Spleen (tissue), 11 donors: ENCODE results near the gene RHBDL3. TPM values are rescaled to one million over a fixed set of nuclear protein-coding genes. Genes with fewer than 3 reads are reported as not detected.
A peak's percentile ranks its signal among the peaks of the same experiment; 100 is the strongest.

ENCODE experiments used
- DNase-seq: peaks from one replicate; pipeline ENCODE4 v3.0.0-alpha.2; 2020
- H3K27ac ChIP-seq, 8 donors: fragments of 200-600 bp; sonication (generic) in 7 of 8; 1 replicate in 4 of 8; 2 replicates in 4 of 8; pipeline versions ENCODE4 v1.5.0 to v1.8.0; 2016 to 2021; ENCODE audit warnings: inconsistent platforms in 4 of 8, mild to moderate bottlenecking in 4 of 8, moderate library complexity in 1 of 8
- H3K27me3 ChIP-seq, 7 donors: fragments of 200-600 bp; sonication (generic) in 6 of 7; replicated peaks in 1 of 7; 1 replicate in 4 of 7; 2 replicates in 3 of 7; pipeline versions ENCODE4 v1.5.0 to v1.8.0; 2016 to 2021; ENCODE audit warnings: inconsistent platforms in 3 of 7, mild to moderate bottlenecking in 1 of 7
- H3K36me3 ChIP-seq, 6 donors: fragments of 200-600 bp; sonication (generic) in 5 of 6; 1 replicate in 4 of 6; 2 replicates in 2 of 6; pipeline versions ENCODE4 v1.5.0 to v1.8.0; 2016 to 2021; ENCODE audit warnings: inconsistent platforms in 2 of 6
- H3K4me1 ChIP-seq, 6 donors: fragments of 200-600 bp; sonication (generic) in 5 of 6; 1 replicate in 3 of 6; 2 replicates in 3 of 6; pipeline versions ENCODE4 v1.5.0 to v1.8.0; 2016 to 2021; ENCODE audit warnings: inconsistent platforms in 3 of 6
- H3K4me3 ChIP-seq, 8 donors: fragments of 200-600 bp; sonication (generic) in 7 of 8; 1 replicate in 4 of 8; 2 replicates in 4 of 8; pipeline versions ENCODE4 v1.5.0 to v1.8.0; 2016 to 2021; ENCODE audit warnings: inconsistent platforms in 4 of 8, mild to moderate bottlenecking in 4 of 8, moderate library complexity in 2 of 8
- H3K9me3 ChIP-seq, 8 donors: fragments of 200-600 bp; sonication (generic) in 7 of 8; 1 replicate in 4 of 8; 2 replicates in 4 of 8; pipeline versions ENCODE4 v1.5.0 to v1.8.0; 2016 to 2021; ENCODE audit warnings: inconsistent platforms in 4 of 8
- CTCF ChIP-seq, 11 experiments: fragments of 200-600 bp in 7 of 11; fragments of 450-650 bp in 4 of 11; sonication (generic) in 4 of 11; IDR thresholded peaks in 8 of 11; conservative IDR thresholded peaks in 3 of 11; 1 replicate in 7 of 11; 2 replicates in 4 of 11; pipeline versions ENCODE4 v1.4.0 to v1.8.0; 2016 to 2021; ENCODE audit warnings: antibody characterized with exemption in 11 of 11, inconsistent platforms in 4 of 11, mild to moderate bottlenecking in 1 of 11
- POLR2A ChIP-seq, 3 donors: fragments of 450-650 bp; IDR thresholded peaks; one replicate each; pipeline ENCODE4 v1.5.1; 2017; ENCODE audit warnings: antibody characterized with exemption in 3 of 3, mild to moderate bottlenecking in 1 of 3
- POLR2AphosphoS5 ChIP-seq, 3 donors: sonication (generic); formaldehyde crosslinking; IDR thresholded peaks; one replicate each; pipeline ENCODE4 v1.5.1; 2017; ENCODE audit warnings: antibody characterized with exemption in 3 of 3
- WGBS, 5 donors: extraction: QIAGEN DNeasy Blood & Tissue Kit in 3 of 5; methylation state at CpG; one replicate each; pipeline versions ENCODE4 v1.1.5 to v1.1.7; 2013 to 2018; 5-methylcytosine and 5-hydroxymethylcytosine counted together
- intact Hi-C: fragments of 100-400 bp; cut with DNase I; formaldehyde crosslinking; loops from one replicate; pipeline ENCODE4 v1.15.0; 2023; ENCODE audit warnings: low total_unique reads
- polyA plus RNA-seq, 3 donors: library from polyadenylated mRNA; stranded (reverse); fragments of 200-250 nt; gene quantifications; one replicate each; pipeline ENCODE4 v1.2.1, GENCODE V29; 2013
- total RNA-seq, 7 donors: library from RNA; depleted of rRNA in 3 of 7; stranded (reverse); fragments of >200 nt in 3 of 7; fragmentation: NEBNext Ultra II Directional in 4 of 7; extraction: Animal tissue kit (Norgen Biotek cat#: 25700) in 4 of 7; gene quantifications; one replicate each; pipeline versions ENCODE4 v1.1.0 to v1.2.1, GENCODE V29; 2016 to 2021
- donor health status: healthy with polysubstance abuse.
- donor health status: DM: no; HTN: no; CAD: no; lungs with moderate emphysema.
- donor health status: DM: no; HTN: no; CAD: no.
- donor health status: Bipolar disorder and iron deficiency.
- donor health status: healthy.
- donor health status: DM: no; HTN: no; CAD: no.
- donor health status: DM: yes; HTN: yes; CAD: no.

RHBDL3 gene
- total and polyA plus RNA-seq, 10 donors, result 0.06 to 0.72 (median 0.25) TPM; not detected in 3

GRCh38 chr17:32330147-32330546 is 64.5 kb downstream of the RHBDL3 start:
- Histone ChIP-seq H3K4me3 (no peak overlapping the region), H3K36me3 (peaks cover 0 to 33% (median 15%) of the 10 kb centered on the region in 6 donors), H3K27ac (peak overlapping the region in 1 of 8 donors; percentile 3), H3K9me3 (no peaks in the 10 kb centered on the region), H3K4me1 (peaks cover 0 to 28% (median 11%) of the 10 kb centered on the region in 6 donors), H3K27me3 (no peaks in the 10 kb centered on the region)
- intact Hi-C loops, result no loop called here
- no peak for DNase-seq
- no peak for TF ChIP-seq POLR2AphosphoS5 (IDR thresholded peaks at IDR 0.05)
- no peak for TF ChIP-seq CTCF (IDR thresholded peaks at IDR 0.05 in 8 of 11, conservative IDR thresholded peaks at IDR 0.05 in 3 of 11)
- TF ChIP-seq POLR2A (IDR thresholded peaks at IDR 0.05), result no peak
- WGBS, 5 donors, result 68 to 85% (median 77%) methylated on average over 3 of the region's 3 CpGs

GRCh38 chr17:32331243-32332040 is 65.8 kb downstream of the RHBDL3 start:
- H3K27ac ChIP-seq, result peak overlapping the region in 2 of 8 donors; percentile 7 to 31
- H3K9me3 ChIP-seq, result no peaks in the 10 kb centered on the region
- peaks cover 0 to 28% (median 11%) of the 10 kb centered on the region in 6 donors for H3K4me1 ChIP-seq
- H3K27me3 ChIP-seq, result no peaks in the 10 kb centered on the region
- TF ChIP-seq CTCF (IDR thresholded peaks at IDR 0.05 in 8 of 11, conservative IDR thresholded peaks at IDR 0.05 in 3 of 11), result no peak
- TF ChIP-seq POLR2AphosphoS5 (IDR thresholded peaks at IDR 0.05), result no peak
- no peak for TF ChIP-seq POLR2A (IDR thresholded peaks at IDR 0.05)
- intact Hi-C loops, result no loop called here
- H3K4me3 ChIP-seq, result no peak overlapping the region
- no peak for DNase-seq
- H3K36me3 ChIP-seq, result peaks cover 0 to 46% (median 21%) of the 10 kb centered on the region in 6 donors
- WGBS, 5 donors, result 44 to 68% (median 55%) methylated on average over 3 of the region's 3 CpGs

GRCh38 chr17:32333187-32333586 is 67.6 kb downstream of the RHBDL3 start:
- no peaks in the 10 kb centered on the region for H3K9me3 ChIP-seq
- no peak for TF ChIP-seq POLR2A (IDR thresholded peaks at IDR 0.05)
- no peak for TF ChIP-seq POLR2AphosphoS5 (IDR thresholded peaks at IDR 0.05)
- no peak for TF ChIP-seq CTCF (IDR thresholded peaks at IDR 0.05 in 8 of 11, conservative IDR thresholded peaks at IDR 0.05 in 3 of 11)
- no peak overlapping the region for H3K4me3 ChIP-seq
- peaks cover 0 to 28% (median 11%) of the 10 kb centered on the region in 6 donors for H3K4me1 ChIP-seq
- WGBS, 5 donors, result 95 to 99% (median 97%) methylated on average over 2 of the region's 2 CpGs
- DNase-seq, result no peak
- H3K27ac ChIP-seq, result no peak overlapping the region
- H3K27me3 ChIP-seq, result no peaks in the 10 kb centered on the region
- intact Hi-C loops, result no loop called here
- peaks cover 0 to 63% (median 31%) of the 10 kb centered on the region in 6 donors for H3K36me3 ChIP-seq

DNA sequence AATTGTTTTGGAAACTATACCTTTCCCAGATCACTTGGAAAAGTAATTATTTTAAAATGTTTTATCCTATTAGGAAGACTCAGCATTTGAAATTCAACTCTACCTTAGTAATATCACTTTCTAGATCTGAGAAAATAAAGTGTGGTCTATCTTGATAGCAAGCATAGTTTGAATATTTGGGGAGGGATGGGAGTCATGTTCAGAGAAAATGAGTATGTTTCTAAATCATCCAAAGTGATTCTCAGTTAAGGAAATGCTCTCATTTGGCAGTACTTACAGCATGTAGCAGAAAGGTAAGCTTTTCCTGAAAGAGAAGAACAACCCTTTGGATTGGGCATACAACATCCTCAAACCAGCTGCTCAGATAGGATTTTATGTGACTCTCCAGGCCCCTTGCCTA is 69.4 kb downstream of the RHBDL3 start:
- Histone ChIP-seq H3K4me1 (peaks cover 0 to 26% (median 11%) of the 10 kb centered on the region in 6 donors), H3K9me3 (no peaks in the 10 kb centered on the region), H3K4me3 (no peak overlapping the region), H3K27me3 (no peaks in the 10 kb centered on the region), H3K27ac (no peak overlapping the region), H3K36me3 (peaks cover 0 to 80% (median 33%) of the 10 kb centered on the region in 6 donors)
- intact Hi-C loops, result no loop called here
- DNase-seq, result no peak
- TF ChIP-seq POLR2AphosphoS5 (IDR thresholded peaks at IDR 0.05) (no peak), POLR2A (IDR thresholded peaks at IDR 0.05) (no peak), CTCF (IDR thresholded peaks at IDR 0.05 in 8 of 11, conservative IDR thresholded peaks at IDR 0.05 in 3 of 11) (no peak)
